HL-60 (cell line): ENCODE results near the gene CYTIP.

Experiments
- DNase-seq, 2 experiments: peaks; one replicate each; pipeline ENCODE4 v3.0.0-alpha.2; 2010 to 2020; ENCODE audit warnings: low read depth in 1 of 2, low spot score in 1 of 2
- H3K27ac ChIP-seq: fragments of 250-450 bp; sonication (Bioruptor Pico); replicated peaks from 2 replicates; pipeline ENCODE4 v1.5.1; 2020; ENCODE audit warnings: mild to moderate bottlenecking, moderate library complexity
- H3K27me3 ChIP-seq: fragments of 250-450 bp; sonication (Bioruptor Pico); 2 replicates; pipeline ENCODE4 v1.5.1; 2021; ENCODE audit warnings: mild to moderate bottlenecking, moderate library complexity; ENCODE audit not compliant: insufficient read depth, poor library complexity, severe bottlenecking
- H3K4me3 ChIP-seq: replicated peaks from 2 replicates; pipeline ENCODE4 v1.5.1; 2011; ENCODE audit warnings: mild to moderate bottlenecking, control low read depth, low read length; ENCODE audit not compliant: insufficient read depth
- GABPA ChIP-seq: IDR thresholded peaks from 2 replicates; pipeline ENCODE4 v1.6.1; 2012; ENCODE audit warnings: low read depth
- POLR2AphosphoS5 ChIP-seq: IDR thresholded peaks from 2 replicates; pipeline ENCODE4 v1.6.1; 2012; ENCODE audit warnings: low read depth
- SPI1 ChIP-seq: IDR thresholded peaks from 2 replicates; pipeline ENCODE4 v1.6.1; 2012; ENCODE audit warnings: low read depth, mild to moderate bottlenecking, borderline replicate concordance
- TF ChIP-seq, protein P1 (sequence below): IDR thresholded peaks from 2 replicates; pipeline ENCODE4 v1.6.1; 2012; ENCODE audit warnings: low read depth; ENCODE audit not compliant: insufficient replicate concordance
- TF ChIP-seq, protein P2 (sequence below): IDR thresholded peaks from one replicate; pipeline ENCODE4 v1.5.1; 2011; ENCODE audit warnings: low read length, control low read depth, inconsistent platforms; ENCODE audit not compliant: insufficient read depth

Gene CYTIP

DNA sequence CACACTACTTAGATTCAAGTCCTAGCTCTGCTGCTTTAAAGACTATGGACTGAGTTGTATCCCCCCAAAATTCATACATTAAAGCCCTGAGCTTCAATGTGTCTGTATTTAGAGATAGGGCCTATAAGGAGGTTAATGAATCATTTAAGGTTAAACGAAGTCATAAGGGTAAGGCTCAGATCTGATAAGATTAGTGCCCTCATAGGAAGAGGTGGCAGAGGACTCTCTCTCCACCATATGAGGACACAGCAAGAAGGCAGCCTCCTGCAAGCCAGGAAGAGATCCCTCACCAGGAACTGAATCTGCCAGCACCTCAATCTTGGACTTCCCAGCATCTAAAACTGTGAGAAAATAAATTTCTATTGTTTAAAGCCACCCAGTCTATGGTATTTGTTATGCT, 3.1 kb upstream of the CYTIP start:
- no peak overlapping the region for H3K4me3 ChIP-seq
- DNase-seq = no peak
- TF ChIP-seq, protein P1, sequence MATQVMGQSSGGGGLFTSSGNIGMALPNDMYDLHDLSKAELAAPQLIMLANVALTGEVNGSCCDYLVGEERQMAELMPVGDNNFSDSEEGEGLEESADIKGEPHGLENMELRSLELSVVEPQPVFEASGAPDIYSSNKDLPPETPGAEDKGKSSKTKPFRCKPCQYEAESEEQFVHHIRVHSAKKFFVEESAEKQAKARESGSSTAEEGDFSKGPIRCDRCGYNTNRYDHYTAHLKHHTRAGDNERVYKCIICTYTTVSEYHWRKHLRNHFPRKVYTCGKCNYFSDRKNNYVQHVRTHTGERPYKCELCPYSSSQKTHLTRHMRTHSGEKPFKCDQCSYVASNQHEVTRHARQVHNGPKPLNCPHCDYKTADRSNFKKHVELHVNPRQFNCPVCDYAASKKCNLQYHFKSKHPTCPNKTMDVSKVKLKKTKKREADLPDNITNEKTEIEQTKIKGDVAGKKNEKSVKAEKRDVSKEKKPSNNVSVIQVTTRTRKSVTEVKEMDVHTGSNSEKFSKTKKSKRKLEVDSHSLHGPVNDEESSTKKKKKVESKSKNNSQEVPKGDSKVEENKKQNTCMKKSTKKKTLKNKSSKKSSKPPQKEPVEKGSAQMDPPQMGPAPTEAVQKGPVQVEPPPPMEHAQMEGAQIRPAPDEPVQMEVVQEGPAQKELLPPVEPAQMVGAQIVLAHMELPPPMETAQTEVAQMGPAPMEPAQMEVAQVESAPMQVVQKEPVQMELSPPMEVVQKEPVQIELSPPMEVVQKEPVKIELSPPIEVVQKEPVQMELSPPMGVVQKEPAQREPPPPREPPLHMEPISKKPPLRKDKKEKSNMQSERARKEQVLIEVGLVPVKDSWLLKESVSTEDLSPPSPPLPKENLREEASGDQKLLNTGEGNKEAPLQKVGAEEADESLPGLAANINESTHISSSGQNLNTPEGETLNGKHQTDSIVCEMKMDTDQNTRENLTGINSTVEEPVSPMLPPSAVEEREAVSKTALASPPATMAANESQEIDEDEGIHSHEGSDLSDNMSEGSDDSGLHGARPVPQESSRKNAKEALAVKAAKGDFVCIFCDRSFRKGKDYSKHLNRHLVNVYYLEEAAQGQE = no peak
- no peak for TF ChIP-seq GABPA
- TF ChIP-seq, protein P2, sequence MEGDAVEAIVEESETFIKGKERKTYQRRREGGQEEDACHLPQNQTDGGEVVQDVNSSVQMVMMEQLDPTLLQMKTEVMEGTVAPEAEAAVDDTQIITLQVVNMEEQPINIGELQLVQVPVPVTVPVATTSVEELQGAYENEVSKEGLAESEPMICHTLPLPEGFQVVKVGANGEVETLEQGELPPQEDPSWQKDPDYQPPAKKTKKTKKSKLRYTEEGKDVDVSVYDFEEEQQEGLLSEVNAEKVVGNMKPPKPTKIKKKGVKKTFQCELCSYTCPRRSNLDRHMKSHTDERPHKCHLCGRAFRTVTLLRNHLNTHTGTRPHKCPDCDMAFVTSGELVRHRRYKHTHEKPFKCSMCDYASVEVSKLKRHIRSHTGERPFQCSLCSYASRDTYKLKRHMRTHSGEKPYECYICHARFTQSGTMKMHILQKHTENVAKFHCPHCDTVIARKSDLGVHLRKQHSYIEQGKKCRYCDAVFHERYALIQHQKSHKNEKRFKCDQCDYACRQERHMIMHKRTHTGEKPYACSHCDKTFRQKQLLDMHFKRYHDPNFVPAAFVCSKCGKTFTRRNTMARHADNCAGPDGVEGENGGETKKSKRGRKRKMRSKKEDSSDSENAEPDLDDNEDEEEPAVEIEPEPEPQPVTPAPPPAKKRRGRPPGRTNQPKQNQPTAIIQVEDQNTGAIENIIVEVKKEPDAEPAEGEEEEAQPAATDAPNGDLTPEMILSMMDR = no peak
- TF ChIP-seq SPI1 = no peak
- no peak for TF ChIP-seq POLR2AphosphoS5
- no peaks in the 10 kb centered on the region for H3K27me3 ChIP-seq
- no peak overlapping the region for H3K27ac ChIP-seq

DNA sequence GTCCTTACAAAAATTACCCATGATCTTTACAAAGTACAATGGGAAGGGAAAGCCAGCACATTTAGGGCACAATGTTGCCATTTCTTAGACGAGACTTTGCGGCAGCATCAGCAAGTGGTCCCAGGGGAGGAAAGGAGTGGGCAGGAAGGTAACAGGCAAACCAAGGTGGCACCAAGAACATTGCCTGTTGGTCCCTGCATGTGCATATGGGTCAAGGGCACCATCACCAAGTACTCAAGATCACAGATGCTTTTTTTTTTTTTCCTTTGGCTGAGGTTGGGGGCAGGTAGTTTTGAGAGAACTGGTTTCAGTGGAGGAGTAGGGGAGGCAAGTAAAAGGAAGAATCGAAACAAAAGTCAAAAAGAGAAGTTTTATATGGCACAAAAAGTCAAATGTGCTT, 752 bp upstream of the CYTIP start:
- TF ChIP-seq POLR2AphosphoS5 (no peak), GABPA (no peak), SPI1 (no peak)
- TF ChIP-seq, protein P1 = no peak
- TF ChIP-seq, protein P2 = no peak
- DNase-seq = no peak
- Histone ChIP-seq H3K4me3 (no peak overlapping the region), H3K27ac (peak overlapping the region; percentile 71), H3K27me3 (no peaks in the 10 kb centered on the region)

DNA sequence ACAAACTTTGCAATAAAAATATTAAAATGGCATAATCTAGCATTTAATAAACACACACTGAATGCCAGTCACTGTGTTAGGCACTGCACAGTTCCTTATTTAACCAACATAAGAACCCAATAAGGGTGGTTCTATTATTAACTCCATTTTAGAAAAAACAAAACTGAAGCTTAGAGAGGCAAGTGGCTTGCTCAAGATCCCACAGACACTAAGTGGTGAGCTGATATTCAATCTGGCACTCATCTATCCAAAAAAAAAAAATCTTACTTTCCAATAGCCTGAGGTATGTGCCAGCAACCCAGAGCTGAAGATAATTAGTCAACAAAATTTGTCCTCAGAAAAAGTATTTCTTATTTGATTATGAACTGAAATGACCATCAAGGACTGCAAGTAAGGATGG, 799 bp downstream of the CYTIP start:
- TF ChIP-seq GABPA (no peak), SPI1 (peak; percentile 10; the same call in 1 of the 2 replicates), POLR2AphosphoS5 (no peak)
- TF ChIP-seq, protein P2 = no peak
- TF ChIP-seq, protein P1 = no peak
- no peak for DNase-seq
- H3K27ac ChIP-seq = peak overlapping the region; percentile 71
- no peaks in the 10 kb centered on the region for H3K27me3 ChIP-seq
- peak overlapping the region; percentile 52 for H3K4me3 ChIP-seq
